Lower leg skin (tissue), 3 donors: Measurements from ENCODE around the gene ACAT2.

ENCODE experiments used
- CTCF ChIP-seq, 3 donors: fragments of 450-650 bp; IDR thresholded peaks; one replicate each; pipeline ENCODE4 v1.5.1; 2016; ENCODE audit warnings: antibody characterized with exemption in 3 of 3, mild to moderate bottlenecking in 3 of 3, moderate library complexity in 2 of 3
- POLR2A ChIP-seq, 2 donors: fragments of 450-650 bp; IDR thresholded peaks; one replicate each; pipeline ENCODE4 v1.6.1; 2016 to 2017; ENCODE audit warnings: antibody characterized with exemption in 2 of 2, mild to moderate bottlenecking in 1 of 2, moderate library complexity in 1 of 2

GRCh38 chr6:159715166-159715565 is 46.7 kb upstream of the ACAT2 start:
- no peak for TF ChIP-seq CTCF (IDR thresholded peaks at IDR 0.05)
- no peak for TF ChIP-seq POLR2A (IDR thresholded peaks at IDR 0.05)
